NCI-H510A (cell line): Measurements from ENCODE around the gene SLC16A7.

Experiments
- DNase-seq: peaks from one replicate; lab custom pipeline; 2025; lab: John Stamatoyannopoulos, UW

Gene SLC16A7

DNA sequence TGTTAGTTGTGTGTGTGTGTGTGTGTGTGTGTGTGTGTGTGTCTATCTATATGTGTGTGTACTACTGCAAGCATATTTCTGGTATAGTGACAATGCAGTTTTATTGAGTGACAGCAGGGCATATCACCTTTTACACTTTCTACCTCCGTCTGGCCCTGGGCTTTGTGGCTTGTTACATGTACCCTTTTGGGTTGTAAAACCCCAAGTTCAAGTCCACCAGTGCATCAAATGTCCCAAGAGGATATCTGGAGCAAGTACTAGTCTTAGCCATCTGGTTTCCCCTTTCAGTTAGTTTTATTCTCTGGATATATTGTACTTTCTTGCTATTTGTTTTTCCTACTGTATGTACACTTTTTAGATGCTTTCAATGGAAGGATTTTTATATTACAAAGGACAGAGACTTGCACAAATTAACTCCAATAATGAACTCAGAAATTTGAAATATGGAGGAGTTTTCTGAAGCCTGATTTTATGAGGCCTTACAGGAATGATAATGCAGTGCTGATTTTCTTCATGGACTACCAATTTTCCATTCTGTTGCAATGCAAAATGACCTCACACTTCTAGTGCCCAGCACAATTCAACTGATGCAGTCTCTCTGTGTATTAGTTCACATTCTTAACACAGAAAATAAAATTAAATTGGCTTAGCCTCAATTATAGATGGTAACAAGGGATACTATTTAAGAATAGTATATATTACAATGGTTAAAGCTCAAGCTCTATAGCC is 29.1 kb downstream of the SLC16A7 start:
- DNase-seq: no peak

DNA sequence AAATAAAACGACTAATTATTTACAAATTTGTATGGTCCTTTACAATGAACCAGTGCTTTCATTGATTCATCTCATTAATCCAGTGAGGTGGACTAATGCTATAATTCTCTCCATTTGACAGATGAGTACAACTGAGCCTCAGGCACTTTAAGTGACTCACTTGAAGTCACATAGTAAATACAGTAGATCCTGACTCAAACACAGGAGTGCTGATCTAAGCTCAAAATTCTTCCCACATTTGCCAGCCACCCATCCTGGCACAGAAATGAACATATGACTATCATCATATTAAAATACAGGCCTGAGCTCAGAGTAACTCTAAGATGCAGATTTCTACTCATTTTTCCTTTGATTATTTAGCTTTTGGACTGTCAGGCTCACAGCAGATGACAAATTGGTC is 30.6 kb downstream of the SLC16A7 start:
- no peak for DNase-seq

DNA sequence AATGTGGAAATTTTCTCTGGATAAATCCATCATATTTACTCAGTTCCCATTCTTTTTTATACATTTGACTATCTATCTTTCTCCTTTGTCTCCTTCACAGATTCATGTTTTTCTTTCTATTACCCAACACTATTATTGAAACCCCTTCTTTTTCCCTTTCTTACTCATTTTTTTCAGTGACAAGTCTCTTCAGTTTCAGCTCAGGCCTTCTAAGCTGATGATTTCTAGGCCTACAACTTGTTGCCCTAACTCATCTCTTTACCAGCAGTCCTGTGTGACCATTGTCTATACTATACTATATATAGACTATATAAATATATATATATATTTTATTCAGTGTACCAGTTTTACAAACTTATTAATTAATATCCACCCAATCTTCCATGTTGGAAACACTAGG is 31.8 kb downstream of the SLC16A7 start:
- DNase-seq: no peak

DNA sequence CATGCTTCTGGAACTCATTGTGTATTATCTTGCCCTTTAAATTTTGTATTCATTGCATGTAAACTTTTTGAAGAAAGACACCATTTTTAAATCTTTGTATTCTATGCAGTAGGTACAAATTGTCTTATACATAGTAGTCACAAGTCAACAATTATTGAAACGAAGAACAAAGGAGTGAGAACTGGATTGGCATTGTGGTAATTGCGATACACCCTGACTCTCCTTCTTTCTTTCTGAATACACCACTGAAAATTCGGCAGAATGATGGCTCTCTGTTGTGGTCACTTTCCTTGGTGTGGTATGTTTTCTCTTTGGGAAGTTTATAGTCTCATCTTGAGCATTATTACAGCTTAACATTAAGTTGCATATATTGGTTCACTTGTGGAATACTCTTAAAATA is 34.1 kb downstream of the SLC16A7 start:
- DNase-seq: no peak

DNA sequence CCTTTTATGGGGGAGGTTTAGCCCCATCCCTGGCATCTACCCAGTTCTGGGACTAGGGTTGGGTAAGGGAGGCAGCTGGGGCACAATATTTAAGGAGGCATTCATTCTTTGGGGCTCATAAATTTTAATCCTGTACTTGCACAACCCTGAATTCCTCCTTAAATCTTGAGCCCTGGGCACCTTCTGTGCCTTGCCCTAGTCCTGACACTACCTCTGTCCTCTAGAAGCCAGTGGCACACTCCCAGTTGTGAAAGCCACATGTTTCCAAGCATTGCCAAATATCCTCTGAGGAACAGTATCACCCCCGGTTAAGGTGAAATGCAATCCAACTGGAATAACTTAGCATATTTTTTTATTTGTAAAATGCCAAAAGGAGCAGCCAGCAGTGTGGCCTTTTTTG is 36.6 kb downstream of the SLC16A7 start:
- no peak for DNase-seq

DNA sequence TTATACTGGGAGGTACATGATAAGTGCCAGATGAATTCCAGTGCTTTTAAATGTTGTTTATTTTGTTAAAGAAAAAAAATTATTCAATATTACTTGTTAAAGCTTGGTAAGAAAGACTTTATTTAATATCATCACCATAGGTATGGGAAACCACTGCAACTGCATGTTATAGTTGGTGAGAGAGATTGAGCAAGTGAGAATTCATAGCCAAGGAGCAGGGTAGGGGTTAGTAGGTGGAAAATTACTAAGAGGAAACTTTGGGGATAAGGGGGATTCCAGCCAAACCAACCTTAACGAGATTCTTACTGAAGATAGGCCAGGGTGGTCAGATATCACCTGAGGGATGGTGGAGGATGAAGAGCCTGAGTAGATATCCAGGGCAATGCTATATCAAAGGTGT is 38.4 kb downstream of the SLC16A7 start:
- no peak for DNase-seq

DNA sequence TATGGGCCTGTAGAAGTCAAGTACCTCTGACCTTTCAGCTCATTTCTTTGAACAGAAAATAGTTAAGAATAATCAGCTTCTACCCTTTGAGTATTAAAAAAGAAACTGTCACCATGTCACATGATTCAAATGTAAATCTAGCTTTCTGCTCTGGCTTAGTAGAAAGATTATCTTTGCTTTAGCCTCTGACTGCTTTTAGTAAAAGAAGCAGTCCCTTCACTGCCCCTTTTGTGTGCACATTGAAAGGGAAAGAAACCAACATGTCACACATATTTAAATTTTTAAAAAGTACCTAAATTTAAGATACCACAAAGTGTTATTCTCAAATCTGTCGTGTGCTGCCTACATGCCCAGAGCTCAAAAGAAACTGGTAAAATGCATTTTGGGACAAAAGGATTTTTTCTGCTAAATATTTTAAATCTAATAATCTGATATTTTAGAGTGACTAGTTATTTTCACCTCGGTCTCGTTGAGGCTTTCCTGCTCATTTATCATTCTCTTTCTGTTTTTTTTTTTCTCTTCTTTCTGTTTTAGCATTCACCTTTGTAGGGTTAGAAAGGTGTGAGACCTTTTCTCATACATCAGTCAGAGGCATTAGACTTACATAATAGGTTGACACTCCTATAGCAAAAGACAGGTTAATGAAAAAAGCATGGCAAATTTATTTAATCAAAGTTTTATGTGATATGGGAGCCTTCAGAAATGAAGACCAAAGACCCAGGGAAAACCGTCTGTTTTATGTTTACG is 41.3 kb downstream of the SLC16A7 start:
- no peak for DNase-seq

DNA sequence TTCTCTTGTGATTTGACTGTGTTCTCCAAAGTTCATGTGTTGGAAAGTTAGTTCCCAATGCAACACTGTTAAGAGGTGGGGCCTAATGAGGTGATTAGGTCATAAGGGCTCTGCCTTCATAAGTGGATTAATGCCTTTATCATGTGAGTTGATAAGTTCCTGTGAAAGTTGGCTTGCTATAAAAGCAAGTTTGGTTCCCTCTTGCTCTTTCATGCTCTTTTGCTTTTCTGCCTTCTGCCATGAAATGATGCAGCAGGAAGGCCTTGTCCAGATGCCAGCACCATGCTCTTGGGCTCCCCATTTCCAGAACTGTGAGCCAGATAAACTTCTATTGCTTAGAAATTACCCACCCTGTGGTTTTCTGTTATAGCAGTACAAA is 41.9 kb downstream of the SLC16A7 start:
- DNase-seq: no peak

DNA sequence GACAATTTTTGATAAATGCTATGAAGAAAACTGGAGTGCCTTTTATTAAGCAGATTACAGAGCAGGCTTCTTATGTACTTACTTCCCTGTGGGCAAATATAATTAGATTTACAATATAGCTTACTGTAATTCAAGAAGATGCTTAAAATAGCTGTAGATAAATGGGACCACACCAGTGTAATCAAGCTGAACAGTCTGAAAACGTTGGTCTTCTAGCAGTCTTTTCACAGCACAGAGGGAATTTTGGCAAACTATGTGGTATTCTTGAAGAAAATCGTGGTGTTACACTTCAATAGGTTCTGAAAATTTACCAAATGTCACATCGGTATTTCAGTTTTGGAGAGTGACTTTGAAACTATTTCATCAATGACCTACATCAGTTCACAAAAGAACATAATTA is 47.7 kb downstream of the SLC16A7 start:
- DNase-seq: no peak

DNA sequence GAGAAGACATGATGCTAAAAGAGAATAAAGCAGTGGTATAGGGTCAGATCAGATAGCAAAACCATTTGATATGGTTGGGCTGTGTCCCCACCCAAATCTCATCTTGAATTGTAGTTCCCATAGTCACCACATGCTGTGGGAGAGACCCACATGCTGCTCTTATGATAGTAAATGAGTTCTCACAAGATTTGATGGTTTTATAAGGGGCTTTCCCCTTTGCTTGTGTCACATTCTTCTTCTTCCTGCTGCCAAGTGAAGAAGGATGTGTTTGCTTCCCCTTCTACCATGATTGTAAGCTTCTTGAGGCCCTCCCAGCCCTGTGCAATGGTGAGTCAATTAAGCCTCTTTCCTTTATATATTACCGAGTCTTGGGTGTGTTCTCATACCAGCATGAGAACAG is 49.4 kb downstream of the SLC16A7 start:
- DNase-seq: no peak

DNA sequence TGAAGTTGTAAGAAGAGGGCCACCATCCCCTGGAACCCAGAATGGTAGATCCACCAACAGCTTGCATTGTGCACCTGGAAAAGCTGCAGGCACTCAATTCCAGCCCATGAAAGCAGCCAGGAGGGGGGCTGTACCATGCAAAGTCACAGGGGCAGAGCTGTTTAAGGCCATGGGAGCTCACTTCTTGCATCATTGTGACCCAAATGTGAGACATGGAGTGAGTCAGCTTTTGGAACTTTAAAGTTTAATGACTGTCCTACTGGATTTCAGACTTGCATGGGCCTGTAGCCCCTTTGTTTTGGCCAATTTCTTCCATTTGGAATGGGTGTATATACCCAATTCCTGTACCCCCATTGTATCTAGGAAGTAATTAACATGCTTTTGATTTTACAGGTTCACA is 50.8 kb downstream of the SLC16A7 start:
- no peak for DNase-seq

DNA sequence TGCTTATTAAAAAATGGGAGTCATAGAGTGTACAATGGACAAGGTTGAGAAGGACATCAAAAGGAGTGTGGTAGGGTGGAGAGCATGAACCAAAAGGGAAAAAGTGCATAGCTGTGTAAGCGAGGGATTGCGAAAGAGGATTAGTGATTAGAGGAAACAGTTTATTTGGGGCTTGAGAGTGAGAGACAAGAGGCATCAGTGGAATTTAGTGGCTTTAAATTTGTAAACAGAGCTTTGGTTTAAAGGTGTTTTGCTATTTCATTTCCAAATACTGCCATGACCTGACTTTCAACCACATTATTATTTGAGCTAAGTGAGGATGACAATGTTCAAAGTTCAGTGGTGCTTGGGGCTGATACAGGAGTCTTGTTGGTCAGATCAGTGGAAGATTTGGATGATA is 53.4 kb downstream of the SLC16A7 start:
- no peak for DNase-seq

DNA sequence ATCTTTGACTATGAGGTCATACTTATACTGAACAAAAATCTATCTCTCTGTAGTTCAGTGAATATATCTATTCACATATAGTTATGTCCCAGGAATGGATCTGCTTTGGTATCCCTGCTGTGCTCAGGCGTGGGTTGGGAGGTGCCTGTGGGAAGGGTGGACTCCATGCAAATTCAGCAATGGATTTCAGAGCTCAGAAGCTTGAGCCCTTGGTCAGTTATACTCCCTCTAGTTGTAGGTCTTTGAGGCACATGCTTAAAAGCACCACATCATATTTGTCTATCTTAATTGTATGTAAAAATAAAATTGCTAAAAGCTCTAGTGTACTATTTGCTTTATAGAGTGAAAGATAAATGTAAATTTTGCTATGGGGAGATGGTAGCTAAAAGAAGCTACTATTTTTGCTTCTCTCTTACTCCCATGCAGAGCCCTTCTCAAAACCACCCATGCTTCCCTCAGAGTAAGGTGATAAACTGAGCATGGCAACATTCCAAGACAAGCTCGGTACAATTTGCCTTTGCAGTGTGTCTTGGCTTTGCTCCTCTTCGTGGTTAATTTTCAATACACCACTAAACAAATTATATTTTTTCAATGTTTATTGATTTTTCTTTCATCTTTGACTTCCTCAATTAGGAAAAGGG is 54.9 kb downstream of the SLC16A7 start:
- DNase-seq: no peak

DNA sequence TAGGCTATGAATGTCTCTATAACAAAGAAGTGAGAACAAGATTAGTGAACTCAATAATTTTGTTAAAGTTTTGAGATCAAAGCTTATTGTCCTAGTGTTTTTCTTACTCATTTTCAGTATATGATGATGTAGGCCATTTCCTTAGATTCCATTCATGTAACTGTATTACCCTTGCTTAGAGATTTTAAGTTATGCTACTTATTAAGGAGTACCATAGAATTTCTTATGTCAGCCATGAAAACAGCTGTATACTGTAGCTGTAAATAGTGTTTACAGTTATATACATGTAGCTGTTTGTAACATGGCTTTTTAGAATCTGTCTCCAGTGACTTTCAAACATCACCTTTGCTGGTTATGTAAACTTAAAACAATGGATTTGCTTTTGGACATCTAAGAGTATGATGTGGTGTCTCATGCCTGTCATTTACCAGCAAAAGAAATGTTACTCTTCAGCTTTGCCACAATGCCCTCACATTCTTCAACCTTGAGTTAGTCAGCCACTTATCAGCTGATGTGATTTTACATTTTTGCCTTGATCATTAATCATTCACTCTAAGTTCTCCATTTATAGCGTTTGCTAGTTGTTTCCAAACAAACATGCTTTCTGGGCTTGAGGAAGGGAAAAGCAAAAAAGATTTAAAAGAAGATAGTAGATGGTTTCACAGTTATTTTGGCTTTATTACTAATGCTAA is 55.5 kb downstream of the SLC16A7 start:
- DNase-seq: no peak

DNA sequence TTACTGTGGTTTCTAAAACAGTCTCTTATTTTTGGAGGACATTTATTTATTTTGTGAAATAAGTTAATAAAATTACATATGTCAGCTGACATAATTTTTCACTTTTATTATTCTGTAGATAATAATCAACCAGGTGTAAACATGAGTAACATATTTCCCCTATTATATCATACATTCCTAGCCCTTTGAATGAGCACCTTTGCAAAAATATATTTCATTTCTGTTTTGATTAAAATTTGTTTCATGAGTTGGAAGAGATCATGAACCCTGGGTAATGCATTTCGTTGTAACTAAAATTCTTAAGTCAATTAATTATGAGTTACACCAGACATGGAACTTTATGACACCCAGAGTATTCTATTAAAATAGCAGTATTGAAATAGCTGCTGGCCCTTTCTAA is 56.3 kb downstream of the SLC16A7 start:
- no peak for DNase-seq

DNA sequence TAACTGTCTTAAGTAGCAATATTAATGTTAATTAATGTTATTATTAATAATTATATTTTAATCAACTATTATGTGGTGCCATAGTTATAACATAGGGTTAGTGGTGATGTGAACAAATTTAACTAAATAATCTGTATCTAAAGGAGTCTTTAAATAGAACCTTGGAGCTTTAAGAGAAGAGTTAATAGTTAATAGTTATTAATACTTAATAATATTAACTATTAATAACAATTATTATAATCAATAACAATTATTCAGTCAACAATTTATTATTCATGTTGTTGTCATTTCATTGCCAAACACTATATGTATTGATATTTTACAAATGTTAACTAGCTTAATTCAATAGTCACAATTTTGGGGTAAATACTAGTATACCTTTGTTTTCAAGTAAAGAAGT is 58.2 kb downstream of the SLC16A7 start:
- DNase-seq: no peak

DNA sequence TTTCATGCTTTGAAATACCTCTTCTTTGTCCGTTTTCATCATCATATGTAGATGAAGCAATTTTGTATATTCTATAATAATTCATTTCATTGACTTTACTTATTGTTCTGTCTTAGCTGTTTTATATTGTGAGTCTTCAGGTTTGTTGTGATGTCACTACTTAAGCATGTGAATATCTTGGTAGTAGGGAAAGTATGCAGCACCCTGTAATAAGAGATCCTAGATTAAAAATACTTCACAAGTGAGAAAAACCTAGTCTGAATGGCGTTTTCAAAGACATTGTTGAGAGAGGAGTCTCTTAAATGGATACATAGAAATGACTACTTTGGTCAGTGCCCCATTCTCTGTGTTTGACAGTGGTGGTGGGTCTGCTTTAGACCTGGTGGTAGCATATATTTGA is 61.4 kb downstream of the SLC16A7 start:
- no peak for DNase-seq

DNA sequence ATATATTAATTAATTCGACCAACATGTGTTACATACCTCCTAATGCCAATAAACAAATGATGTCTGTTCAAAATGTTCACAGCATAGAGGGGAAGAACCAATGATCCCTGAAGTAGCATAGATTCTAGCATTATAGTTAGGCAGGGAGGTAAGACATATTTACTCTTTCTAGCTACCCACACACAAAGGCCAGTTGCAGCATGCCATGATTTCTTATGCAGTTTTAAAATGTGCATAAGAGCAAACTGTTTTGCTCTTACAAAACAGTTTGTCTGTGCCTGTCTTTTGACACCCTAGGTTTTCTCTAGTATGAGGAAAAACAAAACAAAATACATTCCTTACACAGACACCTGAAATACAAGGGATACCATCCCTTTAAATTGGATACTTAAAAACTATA is 61.9 kb downstream of the SLC16A7 start:
- DNase-seq: no peak

DNA sequence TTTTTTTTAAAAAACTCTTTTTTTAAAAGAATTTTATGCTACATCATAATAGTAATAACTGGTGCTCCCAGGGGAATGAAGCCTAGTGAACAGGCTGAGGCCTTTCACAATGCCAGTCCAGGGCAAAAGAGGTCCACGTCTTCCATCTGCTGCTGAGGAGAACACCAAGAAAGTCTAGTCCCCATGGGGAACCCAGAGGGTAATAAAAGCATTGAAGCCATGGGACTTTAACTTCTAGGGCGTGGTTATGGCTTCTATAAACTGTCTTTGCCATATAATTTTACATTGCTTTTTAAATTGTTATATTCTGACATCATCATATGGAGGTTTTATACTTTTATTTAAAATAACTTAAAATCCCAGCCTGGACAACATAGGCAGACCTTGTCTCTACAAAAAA is 64.3 kb downstream of the SLC16A7 start:
- no peak for DNase-seq

DNA sequence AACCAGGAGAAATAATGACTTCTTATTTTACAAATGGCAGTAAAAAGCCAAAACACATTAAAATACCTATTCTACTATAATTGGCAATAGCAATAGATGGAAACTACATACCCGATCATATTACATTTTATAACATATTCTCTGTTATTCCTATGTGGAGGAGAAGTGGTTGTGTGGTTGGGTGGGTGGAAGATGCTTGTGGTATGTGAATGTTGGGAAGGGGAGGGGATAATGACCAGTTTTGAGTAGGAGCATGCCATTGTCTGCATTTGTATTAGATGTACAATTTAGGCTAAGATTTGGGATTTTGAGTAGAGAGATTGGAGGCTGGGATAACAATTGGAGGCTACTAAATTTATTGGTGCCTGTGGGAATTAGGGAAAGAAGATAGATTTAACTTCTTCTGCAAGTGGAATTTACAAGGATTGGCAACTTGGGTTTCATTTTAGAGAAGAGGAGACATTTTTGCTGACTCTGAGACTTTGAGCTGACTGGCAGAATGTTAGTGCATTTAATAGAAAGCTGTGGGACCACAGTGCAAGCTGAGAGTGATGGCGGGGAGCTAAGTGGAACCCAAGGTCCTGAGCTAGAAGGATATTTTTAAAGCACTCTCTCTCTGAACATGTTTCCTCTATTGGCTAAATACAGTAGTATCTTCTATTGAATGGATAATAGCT is 65.2 kb downstream of the SLC16A7 start:
- DNase-seq: no peak

DNA sequence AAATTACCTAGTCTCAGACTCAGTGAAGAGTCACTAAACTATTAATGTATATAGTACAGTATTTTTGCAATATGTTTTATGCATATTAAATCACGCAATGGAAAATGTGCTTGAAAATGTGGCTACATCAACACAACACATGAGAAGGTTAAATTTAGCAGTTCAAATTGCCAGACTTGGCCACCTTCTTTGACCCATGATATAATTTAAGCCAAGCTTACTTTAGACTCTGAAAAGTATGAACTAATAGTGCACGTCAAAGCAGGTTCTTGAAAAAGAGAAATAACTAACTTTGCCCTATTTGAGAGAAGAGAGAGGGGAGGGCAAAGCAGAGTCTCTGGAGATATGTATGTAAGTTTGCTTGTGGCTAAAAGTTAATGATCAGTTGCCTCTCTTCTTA is 68.7 kb downstream of the SLC16A7 start:
- no peak for DNase-seq

DNA sequence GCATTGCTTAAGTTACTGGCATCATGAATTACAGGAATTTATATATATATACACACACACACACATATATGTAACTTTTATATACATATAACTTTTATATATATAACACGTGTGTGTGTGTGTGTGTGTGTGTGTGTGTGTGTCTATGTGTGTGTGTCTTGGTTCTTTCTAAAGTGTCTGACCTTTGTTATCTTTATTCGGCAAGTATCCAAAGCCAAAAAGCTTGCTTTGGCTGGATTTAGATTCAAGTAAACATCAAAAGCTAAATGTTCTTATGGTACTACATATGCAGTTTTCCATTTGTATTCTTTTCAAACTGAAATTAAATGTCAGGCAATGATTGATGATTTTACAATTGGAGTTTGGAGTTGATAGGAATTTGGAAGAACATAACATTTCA is 69.9 kb downstream of the SLC16A7 start:
- DNase-seq: no peak
